HepG2 (cell line): Measurements from ENCODE around the gene LCP2. TPM values are rescaled to one million over a fixed set of nuclear protein-coding genes. Genes with fewer than 3 reads are reported as not detected.

ENCODE experiments used
- ATAC-seq: fragments of 200-7000 bp; cut with Tn5 transposase; 3 replicates; pipeline ENCODE4 v1.9.1; 2020; ENCODE audit warnings: mild to moderate bottlenecking, moderate library complexity
- BruUV-seq: library from RNA; stranded (reverse); fragments of 400-500 nt; replicated peaks from 2 replicates; lab custom pipeline; 2021; lab: Mats Ljungman, UMichigan
- CTCF ChIA-PET: fragments of 300-600 bp; formaldehyde crosslinking; extraction: SDS; loops from one replicate; lab custom pipeline; 2021; ENCODE audit warnings: low total read pairs, inconsistent platforms, low intra/inter-chr PET ratio; lab: Yijun Ruan, JAX
- POLR2A ChIA-PET: fragments of 350-600 bp; sonication (Branson Sonifier 250); formaldehyde crosslinking; loops from one replicate; lab custom pipeline; 2020; ENCODE audit warnings: antibody characterized with exemption, inconsistent platforms; lab: Yijun Ruan, JAX
- DNase-seq: peaks from one replicate; pipeline ENCODE4 v3.0.0-alpha.2; 2015; ENCODE audit warnings: low spot score
- FAIRE-seq: peaks from 3 replicates; lab custom pipeline; 2011; peaks lifted over from hg19 to GRCh38; lab: Jason Lieb, UNC
- H2AFZ ChIP-seq: one replicate; pipeline ENCODE4 v1.6.1; 2011; ENCODE audit warnings: low read length, inconsistent platforms
- H3K27ac ChIP-seq: fragments of 300-600 bp; 3 replicates; pipeline ENCODE4 v1.8.0; 2011; ENCODE audit warnings: mixed run types, mild to moderate bottlenecking, mixed read lengths, low read length, inconsistent platforms; ENCODE audit not compliant: insufficient read depth; ENCODE audit errors: extremely low read length
- H3K27me3 ChIP-seq, 2 experiments: fragments of 200-600 bp in 1 of 2; 2 replicates in 1 of 2; 3 replicates in 1 of 2; pipeline versions ENCODE4 v1.6.0 to v1.8.0; 2011; ENCODE audit warnings: low read length in 2 of 2, mild to moderate bottlenecking in 2 of 2, moderate library complexity in 2 of 2, inconsistent platforms in 1 of 2; ENCODE audit not compliant: insufficient read depth in 2 of 2, control insufficient read depth in 1 of 2
- H3K36me3 ChIP-seq, 2 experiments: fragments of 200-600 bp in 1 of 2; replicated peaks in 1 of 2; 2 replicates in 1 of 2; 3 replicates in 1 of 2; pipeline versions ENCODE4 v1.5.1 to v1.8.0; 2011; ENCODE audit warnings: low read length in 2 of 2, inconsistent platforms in 1 of 2; ENCODE audit not compliant: insufficient read depth in 2 of 2, control insufficient read depth in 1 of 2
- H3K4me1 ChIP-seq: 2 replicates; pipeline ENCODE4 v1.5.1; 2012; ENCODE audit warnings: low read length, inconsistent platforms; ENCODE audit not compliant: insufficient read depth
- H3K4me2 ChIP-seq: 2 replicates; pipeline ENCODE4 v1.6.0; 2011; ENCODE audit warnings: low read depth, low read length, inconsistent platforms
- H3K4me3 ChIP-seq, 3 experiments: fragments of 200-600 bp in 1 of 3; sonication (generic), shearing (Covaris generic) in 1 of 3; replicated peaks in 1 of 3; 2 replicates each; pipeline ENCODE4 v1.5.1; 2011 to 2016; ENCODE audit warnings: low read length in 3 of 3, inconsistent platforms in 2 of 3, low read depth in 2 of 3, mild to moderate bottlenecking in 2 of 3, control low read depth in 1 of 3, mixed read lengths in 1 of 3; ENCODE audit not compliant: insufficient read depth in 1 of 3
- H3K79me2 ChIP-seq: one replicate; pipeline ENCODE4 v1.6.1; 2011; ENCODE audit warnings: low read length, inconsistent platforms; ENCODE audit not compliant: insufficient read depth
- H3K9ac ChIP-seq: 2 replicates; pipeline ENCODE4 v1.6.0; 2011; ENCODE audit warnings: mild to moderate bottlenecking, low read depth, low read length, inconsistent platforms; ENCODE audit not compliant: insufficient read depth
- H3K9me3 ChIP-seq: 2 replicates; pipeline ENCODE4 v1.5.1; 2012; ENCODE audit warnings: mild to moderate bottlenecking, low read length
- H4K20me1 ChIP-seq: 2 replicates; pipeline ENCODE4 v1.6.0; 2011; ENCODE audit warnings: inconsistent platforms, mild to moderate bottlenecking, low read length, moderate library complexity; ENCODE audit not compliant: insufficient read depth
- BHLHE40 ChIP-seq: IDR thresholded peaks from 2 replicates; pipeline ENCODE4 v1.6.1; 2011; ENCODE audit warnings: low read length, improper control_type of control experiment
- CTCF ChIP-seq: sonication (generic); formaldehyde crosslinking; IDR thresholded peaks from 2 replicates; pipeline ENCODE4 v1.5.0; 2020; ENCODE audit warnings: mild to moderate bottlenecking, missing genetic modification reagents, moderate library complexity
- JUND ChIP-seq: sonication (generic); formaldehyde crosslinking; IDR thresholded peaks from 2 replicates; pipeline ENCODE4 v1.8.0; 2022; ENCODE audit warnings: mild to moderate bottlenecking, missing genetic modification reagents
- NRL ChIP-seq: sonication (generic); formaldehyde crosslinking; IDR thresholded peaks from 2 replicates; pipeline ENCODE4 v1.5.0; 2020; ENCODE audit warnings: missing genetic modification reagents, mild to moderate bottlenecking, moderate library complexity, borderline replicate concordance
- RAD51 ChIP-seq: fragments of 450-650 bp; IDR thresholded peaks from 2 replicates; pipeline ENCODE4 v1.6.1; 2016; ENCODE audit warnings: borderline replicate concordance
- RELA ChIP-seq: sonication (generic); formaldehyde crosslinking; IDR thresholded peaks from 2 replicates; pipeline ENCODE4 v1.4.0; 2020; ENCODE audit warnings: missing genetic modification reagents
- STAT6 ChIP-seq: sonication (generic); formaldehyde crosslinking; IDR thresholded peaks from 2 replicates; pipeline ENCODE4 v1.4.0; 2020; ENCODE audit warnings: missing genetic modification reagents, mild to moderate bottlenecking, borderline replicate concordance
- TGIF2 ChIP-seq: IDR thresholded peaks from 2 replicates; pipeline ENCODE4 v1.6.1; 2016; ENCODE audit warnings: control low read depth, missing compliant biosample characterization
- ZBTB20 ChIP-seq: sonication (generic); formaldehyde crosslinking; IDR thresholded peaks from 2 replicates; pipeline ENCODE4 v1.8.1; 2023; ENCODE audit warnings: missing genetic modification reagents, low read depth, mild to moderate bottlenecking, borderline replicate concordance
- ZFP36L1 ChIP-seq: sonication (generic); formaldehyde crosslinking; IDR thresholded peaks from 2 replicates; pipeline ENCODE4 v1.8.0; 2022; ENCODE audit warnings: mild to moderate bottlenecking, missing genetic modification reagents, moderate library complexity
- WGBS: methylation state at CpG from one replicate; pipeline ENCODE4 v1.1.6; 2017; ENCODE audit warnings: low lambda C conversion rate; 5-methylcytosine and 5-hydroxymethylcytosine counted together
- in situ Hi-C: cut with HindIII; loops from 2 replicates; pipeline ENCODE4 v1.10.0; 2017; ENCODE audit warnings: low pct_unique_long_range_greater_than_20kb; ENCODE audit not compliant: extremely low pct_ligation_motif_present
- intact Hi-C: fragments of 100-400 bp; cut with micrococcal nuclease; formaldehyde crosslinking; loops from one replicate; pipeline ENCODE4 v1.10.0; 2022; ENCODE audit not compliant: unreplicated experiment
- polyA plus RNA-seq, 8 experiments: library from polyadenylated mRNA; depleted of rRNA in 3 of 8; stranded (reverse) in 7 of 8; unstranded in 1 of 8; fragments of >200 nt; fragmentation: Illumina TruSeq in 4 of 8; extraction: Trizol in 4 of 8; gene quantifications; 2 replicates each; pipeline versions ENCODE4 v1.2.1 to v1.2.3, GENCODE V29; 2011 to 2016; ENCODE audit warnings: low read depth in 4 of 8, missing spikeins in 1 of 8, mixed read lengths in 1 of 8; ENCODE audit not compliant: insufficient read depth in 1 of 8
- total RNA-seq, 5 experiments: library from RNA; depleted of rRNA; stranded (reverse); fragments of >200 nt; fragmentation: Illumina TruSeq; extraction: Trizol; gene quantifications; 2 replicates each; pipeline ENCODE4 v1.2.3, GENCODE V29; 2016; ENCODE audit warnings: low read depth in 1 of 5
- TF ChIP-seq, protein P1 (sequence below): sonication (generic); formaldehyde crosslinking; IDR thresholded peaks from 2 replicates; pipeline ENCODE4 v1.5.1; 2020; ENCODE audit warnings: mild to moderate bottlenecking, missing genetic modification reagents, moderate library complexity
- TF ChIP-seq, protein P2 (sequence below): sonication (generic); formaldehyde crosslinking; IDR thresholded peaks from 2 replicates; pipeline ENCODE4 v1.9.0; 2021; ENCODE audit warnings: missing genetic modification reagents, borderline replicate concordance

Gene LCP2
- total and polyA plus RNA-seq, 2 of the 13 experiments (the other 11 are each of a cell fraction or from before 2014, with no cell fraction given), result not detected

DNA sequence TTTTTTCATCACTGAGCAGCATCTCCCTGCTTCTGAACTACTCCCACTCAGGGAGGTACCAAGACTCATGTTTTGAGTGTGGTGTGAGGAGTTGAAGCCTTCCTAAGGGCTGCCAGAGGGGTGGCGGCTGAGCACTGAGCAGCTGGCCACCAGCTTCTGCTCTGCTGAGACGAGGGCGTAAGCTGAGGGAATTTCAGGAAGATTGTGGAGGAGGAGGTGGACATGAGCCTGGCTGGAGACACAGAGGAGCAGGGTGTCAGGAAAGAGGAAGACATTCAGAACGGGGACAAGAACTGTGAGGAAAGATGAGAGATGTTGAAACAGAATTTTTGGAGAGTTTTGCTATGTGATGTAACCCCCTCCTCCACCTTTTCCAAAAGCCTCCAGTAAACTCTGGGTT is 7.8 kb downstream of the LCP2 start:
- BruUV-seq, result no TSS peak
- no peak for FAIRE-seq
- CTCF ChIA-PET, result no interaction called here

More for the DNA sequence above, 7.8 kb downstream of the LCP2 start:
- in situ Hi-C loops, result no loop called here
- H3K36me3 ChIP-seq, result no peaks in the 10 kb centered on the region
- no peak overlapping the region for H3K4me3 ChIP-seq
- POLR2A ChIA-PET, result no interaction called here
- ATAC-seq (no peak), DNase-seq (no peak)
- no peak overlapping the region for H3K27ac ChIP-seq
- WGBS, result 10% methylated on average over 4 of the region's 4 CpGs
- peaks cover 9% of the 10 kb centered on the region for H3K9me3 ChIP-seq
- no peak overlapping the region for H3K4me2 ChIP-seq
- H4K20me1 ChIP-seq, result no peaks in the 10 kb centered on the region
- TF ChIP-seq NRL (CRISPR knock-in tag), result no peak
- TF ChIP-seq TGIF2 (CRISPR knock-in tag), result no peak
- TF ChIP-seq, protein P1, sequence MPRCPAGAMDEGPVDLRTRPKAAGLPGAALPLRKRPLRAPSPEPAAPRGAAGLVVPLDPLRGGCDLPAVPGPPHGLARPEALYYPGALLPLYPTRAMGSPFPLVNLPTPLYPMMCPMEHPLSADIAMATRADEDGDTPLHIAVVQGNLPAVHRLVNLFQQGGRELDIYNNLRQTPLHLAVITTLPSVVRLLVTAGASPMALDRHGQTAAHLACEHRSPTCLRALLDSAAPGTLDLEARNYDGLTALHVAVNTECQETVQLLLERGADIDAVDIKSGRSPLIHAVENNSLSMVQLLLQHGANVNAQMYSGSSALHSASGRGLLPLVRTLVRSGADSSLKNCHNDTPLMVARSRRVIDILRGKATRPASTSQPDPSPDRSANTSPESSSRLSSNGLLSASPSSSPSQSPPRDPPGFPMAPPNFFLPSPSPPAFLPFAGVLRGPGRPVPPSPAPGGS, result no peak
- TF ChIP-seq BHLHE40, result no peak
- TF ChIP-seq STAT6 (CRISPR knock-in tag), result no peak
- no peak for TF ChIP-seq JUND
- no peak for TF ChIP-seq RELA (CRISPR knock-in tag)
- TF ChIP-seq, protein P2, sequence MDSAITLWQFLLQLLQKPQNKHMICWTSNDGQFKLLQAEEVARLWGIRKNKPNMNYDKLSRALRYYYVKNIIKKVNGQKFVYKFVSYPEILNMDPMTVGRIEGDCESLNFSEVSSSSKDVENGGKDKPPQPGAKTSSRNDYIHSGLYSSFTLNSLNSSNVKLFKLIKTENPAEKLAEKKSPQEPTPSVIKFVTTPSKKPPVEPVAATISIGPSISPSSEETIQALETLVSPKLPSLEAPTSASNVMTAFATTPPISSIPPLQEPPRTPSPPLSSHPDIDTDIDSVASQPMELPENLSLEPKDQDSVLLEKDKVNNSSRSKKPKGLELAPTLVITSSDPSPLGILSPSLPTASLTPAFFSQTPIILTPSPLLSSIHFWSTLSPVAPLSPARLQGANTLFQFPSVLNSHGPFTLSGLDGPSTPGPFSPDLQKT (CRISPR knock-in tag), result no peak
- no peak for TF ChIP-seq ZBTB20 (CRISPR knock-in tag)
- no peak for TF ChIP-seq ZFP36L1 (CRISPR knock-in tag)
- TF ChIP-seq RAD51, result no peak
- TF ChIP-seq CTCF (CRISPR knock-in tag), result no peak
- no peak overlapping the region for H3K9ac ChIP-seq
- intact Hi-C loops, result no loop called here
- no peak overlapping the region for H2AFZ ChIP-seq
- H3K4me1 ChIP-seq, result no peaks in the 10 kb centered on the region
- peaks cover 0 to 5% of the 10 kb centered on the region in 2 experiments; a peak in 2 of 5 replicates for H3K27me3 ChIP-seq
- no peaks in the 10 kb centered on the region for H3K79me2 ChIP-seq
